Measurements from ENCODE around the gene RHOF.

GRCh38 chr12:121770813-121771625, 22.5 kb downstream of the RHOF start:
- no peak for TF ChIP-seq CTCF (IDR thresholded peaks at IDR 0.05)
- no peak for TF ChIP-seq POLR2A (IDR thresholded peaks at IDR 0.05)

All from esophagus squamous epithelium (tissue), 4 donors.